GM12875 (cell line): ENCODE data around the gene TECRL.

Source experiments
- H3K4me3 ChIP-seq: one replicate; pipeline ENCODE4 v1.5.1; 2011; ENCODE audit warnings: low read depth, low read length, control low read depth
- TF ChIP-seq, protein P1 (sequence below): IDR thresholded peaks from 2 replicates; pipeline ENCODE4 v1.5.1; 2011; ENCODE audit warnings: low read depth, mild to moderate bottlenecking, control low read depth, inconsistent platforms, low read length, moderate library complexity, borderline replicate concordance; ENCODE audit not compliant: insufficient read depth

Gene TECRL, protein sequence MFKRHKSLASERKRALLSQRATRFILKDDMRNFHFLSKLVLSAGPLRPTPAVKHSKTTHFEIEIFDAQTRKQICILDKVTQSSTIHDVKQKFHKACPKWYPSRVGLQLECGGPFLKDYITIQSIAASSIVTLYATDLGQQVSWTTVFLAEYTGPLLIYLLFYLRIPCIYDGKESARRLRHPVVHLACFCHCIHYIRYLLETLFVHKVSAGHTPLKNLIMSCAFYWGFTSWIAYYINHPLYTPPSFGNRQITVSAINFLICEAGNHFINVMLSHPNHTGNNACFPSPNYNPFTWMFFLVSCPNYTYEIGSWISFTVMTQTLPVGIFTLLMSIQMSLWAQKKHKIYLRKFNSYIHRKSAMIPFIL

DNA sequence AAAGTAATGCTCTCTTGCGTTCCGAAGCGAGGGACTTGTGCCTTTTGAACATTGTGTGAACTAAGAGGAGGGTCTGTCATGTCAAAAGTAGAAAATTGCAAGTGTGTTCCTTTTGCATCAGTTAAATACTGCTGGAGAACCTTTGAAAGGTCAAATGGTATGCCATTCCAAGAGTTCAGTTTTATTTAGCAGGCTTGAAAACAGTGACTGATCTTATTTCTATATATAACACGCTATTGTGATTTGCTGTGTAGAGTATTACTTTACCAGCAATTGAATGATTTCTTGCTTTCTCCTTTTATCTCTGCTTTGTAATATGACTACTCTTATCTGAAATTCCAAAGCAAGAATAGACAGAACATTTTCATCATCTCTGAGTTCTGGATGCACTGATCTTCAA is at the start of gene TECRL:
TECRL (minus strand) TSS at position 151 of the 400 bp plus-strand sequence; CDS start at position 52, 99 bp downstream.
- no peak within 1 kb of the TSS for H3K4me3 ChIP-seq
- TF ChIP-seq, protein P1, sequence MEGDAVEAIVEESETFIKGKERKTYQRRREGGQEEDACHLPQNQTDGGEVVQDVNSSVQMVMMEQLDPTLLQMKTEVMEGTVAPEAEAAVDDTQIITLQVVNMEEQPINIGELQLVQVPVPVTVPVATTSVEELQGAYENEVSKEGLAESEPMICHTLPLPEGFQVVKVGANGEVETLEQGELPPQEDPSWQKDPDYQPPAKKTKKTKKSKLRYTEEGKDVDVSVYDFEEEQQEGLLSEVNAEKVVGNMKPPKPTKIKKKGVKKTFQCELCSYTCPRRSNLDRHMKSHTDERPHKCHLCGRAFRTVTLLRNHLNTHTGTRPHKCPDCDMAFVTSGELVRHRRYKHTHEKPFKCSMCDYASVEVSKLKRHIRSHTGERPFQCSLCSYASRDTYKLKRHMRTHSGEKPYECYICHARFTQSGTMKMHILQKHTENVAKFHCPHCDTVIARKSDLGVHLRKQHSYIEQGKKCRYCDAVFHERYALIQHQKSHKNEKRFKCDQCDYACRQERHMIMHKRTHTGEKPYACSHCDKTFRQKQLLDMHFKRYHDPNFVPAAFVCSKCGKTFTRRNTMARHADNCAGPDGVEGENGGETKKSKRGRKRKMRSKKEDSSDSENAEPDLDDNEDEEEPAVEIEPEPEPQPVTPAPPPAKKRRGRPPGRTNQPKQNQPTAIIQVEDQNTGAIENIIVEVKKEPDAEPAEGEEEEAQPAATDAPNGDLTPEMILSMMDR = no peak

DNA sequence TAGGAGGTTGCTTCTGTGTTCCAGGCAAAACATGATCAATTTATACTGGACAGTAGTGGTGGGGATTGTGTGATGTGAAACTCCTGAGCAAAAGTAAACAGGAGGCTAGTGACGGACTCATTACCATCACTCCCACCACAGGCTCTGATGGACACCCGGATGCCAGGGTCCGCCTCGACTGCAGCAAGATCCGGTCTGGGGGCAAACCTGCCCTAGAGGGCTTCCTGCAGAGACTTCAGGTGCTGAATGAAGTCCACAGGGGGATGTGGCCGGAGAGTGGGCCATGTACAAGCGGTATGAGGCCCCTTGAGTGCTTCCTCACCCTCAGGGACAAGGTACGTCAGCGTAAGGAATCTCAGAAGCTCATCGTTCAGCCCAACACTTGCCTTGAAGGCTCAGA is 23.4 kb upstream of the TECRL start:
- TF ChIP-seq, protein P1 = no peak
- H3K4me3 ChIP-seq = no peak overlapping the region

DNA sequence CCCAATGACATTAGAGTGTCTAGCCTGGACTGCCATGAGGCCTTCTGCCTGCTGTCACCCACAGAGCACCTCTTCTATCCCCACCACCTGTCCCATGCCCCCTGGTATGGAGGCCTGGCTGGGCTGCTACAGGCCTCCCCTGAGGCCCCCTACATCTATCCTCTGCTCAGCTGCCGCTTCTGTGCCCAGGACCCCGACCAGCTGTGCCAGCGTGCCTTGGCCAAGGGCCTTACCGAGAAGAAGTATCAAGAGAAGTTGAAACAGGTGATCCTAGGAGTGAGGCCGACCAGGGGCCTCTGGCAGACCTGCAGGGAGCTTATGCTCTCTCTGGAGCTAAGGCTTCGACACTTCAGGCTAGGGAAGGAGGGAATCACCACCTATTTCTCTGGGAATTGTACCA is 21.7 kb upstream of the TECRL start:
- TF ChIP-seq, protein P1 = no peak

DNA sequence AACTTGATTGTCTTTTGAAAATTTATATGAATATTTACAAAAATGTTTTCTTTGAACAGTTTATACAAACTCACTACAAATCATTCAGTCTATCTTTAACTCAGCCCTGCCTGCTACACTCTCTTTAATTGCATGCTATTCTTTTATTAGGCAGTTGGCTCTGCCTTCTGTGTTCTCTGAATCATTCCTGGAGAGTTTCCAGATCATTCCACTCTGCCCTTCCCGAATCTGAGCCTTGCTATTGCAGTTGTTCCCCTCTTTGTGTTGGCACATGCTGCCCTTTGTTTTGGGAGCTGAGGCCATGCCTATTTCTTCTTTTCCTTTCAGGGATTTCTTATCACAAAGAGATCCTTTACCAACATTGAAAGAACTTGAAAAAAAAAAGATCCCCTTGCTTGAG is 8.7 kb upstream of the TECRL start:
- no peak overlapping the region for H3K4me3 ChIP-seq
- TF ChIP-seq, protein P1 = no peak

More for the DNA sequence above, 21.7 kb upstream of the TECRL start:
- no peak overlapping the region for H3K4me3 ChIP-seq

DNA sequence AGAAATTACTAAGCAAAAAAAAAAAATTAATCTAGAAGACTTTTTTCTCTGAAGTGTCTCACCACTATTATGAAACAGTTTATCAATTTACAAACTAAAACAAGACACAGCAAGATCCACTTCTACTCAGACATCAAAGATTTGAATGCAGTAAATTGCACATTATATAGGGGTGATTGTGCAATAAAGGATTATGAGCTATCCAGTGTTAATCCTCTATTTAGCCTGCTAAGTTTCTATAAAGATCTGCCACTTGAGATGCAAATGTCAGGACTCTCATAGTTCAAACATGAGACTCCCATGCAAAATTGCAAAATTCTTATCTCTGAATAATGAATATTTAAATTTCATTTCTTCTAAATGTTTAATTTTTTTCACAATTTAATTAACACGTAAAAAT is 2.2 kb downstream of the TECRL start:
- TF ChIP-seq, protein P1 = no peak
- no peak overlapping the region for H3K4me3 ChIP-seq

DNA sequence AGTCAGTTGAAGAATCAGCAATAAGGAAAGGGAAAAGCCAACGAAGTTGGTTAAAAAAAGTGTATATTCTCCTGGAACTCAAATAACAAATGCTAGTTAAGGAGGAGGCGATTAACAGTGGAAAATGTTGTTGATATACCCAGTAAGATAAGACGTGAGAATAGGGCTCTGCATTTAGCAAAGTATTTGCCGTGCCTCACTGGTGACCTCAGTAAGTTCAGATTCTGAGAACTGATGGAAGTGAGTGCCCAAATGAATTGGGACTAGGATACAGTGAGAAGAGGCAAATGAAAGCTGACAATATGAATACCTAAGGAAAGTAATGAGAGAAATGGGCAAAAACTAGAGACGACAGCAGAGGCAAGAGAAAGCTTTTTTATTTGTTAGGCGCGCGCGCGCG is 3.5 kb downstream of the TECRL start:
- no peak overlapping the region for H3K4me3 ChIP-seq
- TF ChIP-seq, protein P1 = no peak

DNA sequence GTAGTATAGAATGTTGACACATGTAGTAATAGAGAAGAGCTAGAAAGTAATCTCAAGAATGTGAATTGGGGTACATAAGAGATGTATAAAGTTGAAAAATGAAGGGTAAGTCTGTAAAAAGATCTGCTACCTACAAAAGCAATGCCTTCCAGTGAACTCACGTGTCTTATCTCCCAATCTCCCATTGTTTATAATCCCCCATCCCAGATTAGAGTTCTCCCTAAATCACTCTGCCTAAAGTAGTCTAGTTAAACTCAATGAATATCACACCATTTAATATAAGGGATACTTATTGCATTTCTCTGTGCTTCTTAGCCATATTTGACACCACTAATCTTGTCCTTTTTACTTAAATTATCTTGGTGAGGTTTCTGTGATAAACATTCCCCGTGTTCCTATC is 6.6 kb downstream of the TECRL start:
- TF ChIP-seq, protein P1 = no peak
- H3K4me3 ChIP-seq = no peak overlapping the region
